DLD1 (cell line): ENCODE data around the gene RBM38.
"Not testable (repeated sequence)": the region's sequence is repeated elsewhere in the genome, so short reads cannot be mapped to it uniquely, and the experiment has no call there.

Experiments used
- in situ Hi-C: cut with HindIII; loops from 2 replicates; pipeline ENCODE4 v1.10.0; 2017; ENCODE audit warnings: low sequenced_read_pairs

RBM38 gene

GRCh38 chr20:57390604-57391438, at the start of gene RBM38:
TSS of gene RBM38 (plus strand) at chr20:57391396. CDS start at chr20:57391582, 186 bp downstream.
- in situ Hi-C loops = no loop called here

- in situ Hi-C loops = no loop called here
Observed at GRCh38 chr20:57341663-57342062, 49.5 kb upstream of the RBM38 start.

- in situ Hi-C loops = no loop called here
Observed at GRCh38 chr20:57342829-57343228, 48.4 kb upstream of the RBM38 start.

DNA sequence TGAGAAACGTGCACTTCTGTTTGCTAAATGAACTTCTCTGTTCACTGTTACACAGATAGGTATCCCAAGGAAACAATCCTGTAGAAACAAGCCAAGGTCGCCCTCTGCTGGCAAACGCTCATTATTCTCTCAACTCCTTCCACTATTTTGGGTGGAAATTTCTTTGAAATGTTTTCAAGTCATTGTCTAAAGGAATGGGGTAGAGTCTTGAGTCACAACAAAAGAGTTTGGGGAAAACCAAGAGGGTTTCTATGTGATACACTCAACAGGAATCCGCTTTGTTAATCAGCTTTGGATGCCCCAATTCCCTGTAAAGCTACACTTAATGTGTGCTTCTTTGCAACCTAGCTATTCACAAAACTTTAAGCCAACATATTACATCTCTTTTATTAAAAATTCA, 44.7 kb upstream of the RBM38 start:
- in situ Hi-C loops = no loop called here

DNA sequence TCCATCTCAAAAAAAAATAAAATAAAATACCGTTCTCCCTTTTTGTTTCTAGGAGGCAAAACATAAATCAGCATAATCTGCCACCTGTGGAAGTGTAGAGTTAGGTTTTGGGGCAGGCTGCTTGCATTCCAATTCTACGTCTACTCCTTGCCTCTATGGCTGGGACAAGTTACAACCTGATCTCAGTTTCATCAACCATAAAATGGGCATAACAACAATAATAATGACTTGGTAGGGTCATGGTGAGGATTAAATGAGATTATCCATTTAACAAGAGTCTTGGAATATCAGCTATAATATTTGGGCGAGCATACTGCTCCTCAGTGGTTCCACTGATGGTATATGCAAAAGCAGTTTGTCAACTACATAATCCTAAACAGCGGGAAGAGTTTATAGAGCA, 43.8 kb upstream of the RBM38 start:
- in situ Hi-C loops = no loop called here

DNA sequence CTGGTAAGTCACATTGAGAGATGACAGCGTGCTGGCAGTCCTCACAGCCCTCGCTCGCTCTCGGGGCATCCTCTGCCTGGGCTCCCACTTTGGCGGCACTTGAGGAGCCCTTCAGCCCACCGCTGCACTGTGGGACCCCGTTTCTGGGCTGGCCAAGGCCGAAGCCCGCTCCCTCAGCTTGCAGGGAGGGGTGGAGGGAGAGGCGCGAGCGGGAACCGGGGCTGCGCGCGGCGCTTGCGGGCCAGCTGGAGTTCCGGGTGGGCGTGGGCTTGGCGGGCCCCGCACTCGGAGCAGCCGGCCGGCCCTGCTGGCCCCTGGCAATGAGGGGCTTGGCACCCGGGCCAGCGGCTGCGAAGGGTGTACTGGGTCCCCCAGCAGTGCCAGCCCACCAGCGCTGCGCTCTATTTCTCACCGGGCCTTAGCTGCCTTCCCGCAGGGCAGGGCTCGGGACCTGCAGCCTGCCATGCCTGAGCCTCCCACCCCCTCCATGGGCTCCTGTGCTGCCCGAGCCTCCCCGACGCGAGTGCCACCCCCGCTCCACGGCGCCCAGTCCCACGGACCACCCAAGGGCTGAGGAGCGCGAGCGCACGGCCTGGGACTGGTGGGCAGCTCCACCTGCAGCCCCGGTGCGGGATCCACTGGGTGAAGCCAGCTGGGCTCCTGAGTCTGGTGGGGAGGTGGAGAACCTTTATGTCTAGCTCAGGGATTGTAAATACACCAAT, 42.8 kb upstream of the RBM38 start:
- in situ Hi-C loops = not testable (repeated sequence)

- in situ Hi-C loops = not testable (repeated sequence)
Observed at GRCh38 chr20:57348922-57349574, 42.1 kb upstream of the RBM38 start.

DNA sequence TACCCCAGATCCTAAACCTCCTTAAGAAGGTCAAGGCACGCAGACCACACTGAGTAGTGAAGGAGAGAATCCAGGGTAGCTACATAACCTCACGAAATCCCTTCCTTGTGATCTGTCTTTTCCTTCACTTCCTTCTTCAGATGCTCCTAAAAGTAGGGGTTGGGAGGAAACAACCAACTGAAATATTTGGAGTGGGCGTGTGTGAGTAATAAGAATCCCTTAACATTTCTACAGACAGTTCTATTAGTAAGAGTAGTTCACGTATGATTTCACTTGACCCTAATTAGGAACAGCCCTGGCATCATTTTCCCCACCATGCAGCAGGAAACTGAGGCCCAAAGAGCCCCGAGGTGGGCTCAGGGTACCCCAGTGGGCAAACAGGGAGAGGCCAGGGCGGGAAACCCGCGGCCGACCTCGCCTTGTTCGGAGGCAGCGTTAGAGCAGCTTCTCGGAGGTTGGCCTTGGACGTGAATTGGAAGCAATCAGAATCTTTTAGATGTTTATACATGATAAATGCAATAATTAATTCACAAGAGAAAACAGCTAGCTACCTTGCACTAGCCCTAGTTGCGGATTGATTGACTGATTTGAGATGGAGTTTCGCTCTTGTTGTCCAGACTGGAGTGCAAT, 41.0 kb upstream of the RBM38 start:
- in situ Hi-C loops = no loop called here

GRCh38 chr20:57350726-57351041, 40.5 kb upstream of the RBM38 start:
- in situ Hi-C loops = not testable (repeated sequence)

GRCh38 chr20:57351042-57351783, 40.0 kb upstream of the RBM38 start, which contains the start of gene RAE1:
TSS of gene RAE1 (plus strand) at chr20:57351255. CDS start at chr20:57354039, 2,784 bp downstream.
- in situ Hi-C loops = no loop called here

DNA sequence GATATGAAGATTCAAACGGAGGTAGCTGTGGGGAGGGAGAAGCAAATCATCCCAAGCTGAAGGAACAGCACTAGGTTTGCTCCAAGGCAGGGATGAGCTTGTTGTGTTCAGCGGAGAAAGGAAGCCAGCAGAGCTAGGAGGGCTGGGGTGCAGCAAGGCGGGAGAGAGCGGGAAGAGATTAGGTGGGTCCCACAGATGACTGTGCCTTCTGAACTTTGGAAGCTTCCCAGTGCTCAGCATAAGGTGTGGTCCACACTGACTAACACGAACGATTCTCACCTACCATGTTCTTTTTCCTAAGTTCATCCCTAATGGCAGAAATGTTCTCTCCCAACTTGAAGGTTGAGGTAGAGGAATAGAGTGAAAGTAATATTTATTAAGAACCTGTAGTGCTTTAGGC, 38.9 kb upstream of the RBM38 start:
- in situ Hi-C loops = no loop called here

GRCh38 chr20:57353351-57353750, 37.8 kb upstream of the RBM38 start:
- in situ Hi-C loops = no loop called here

- in situ Hi-C loops = no loop called here
Observed at GRCh38 chr20:57361517-57361916, 29.7 kb upstream of the RBM38 start.

DNA sequence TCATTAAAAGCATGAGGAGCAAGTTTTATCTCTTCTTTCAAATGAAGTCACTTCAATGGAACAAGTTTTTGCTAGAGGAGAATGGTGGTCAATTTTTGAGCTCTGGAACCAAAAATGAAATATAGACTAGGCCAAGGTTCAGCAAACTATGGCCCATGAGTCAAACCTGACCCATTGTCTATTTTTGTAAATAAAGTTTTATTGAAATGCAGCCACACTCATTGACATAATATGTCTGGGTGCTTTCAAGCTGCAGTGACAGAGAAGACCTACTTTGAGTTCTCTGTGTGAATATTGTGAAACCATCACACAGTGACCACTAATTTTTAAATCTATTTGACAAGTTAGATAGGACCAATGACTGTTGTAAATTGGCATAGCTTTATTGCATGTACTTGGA, 26.7 kb upstream of the RBM38 start:
- in situ Hi-C loops = no loop called here

DNA sequence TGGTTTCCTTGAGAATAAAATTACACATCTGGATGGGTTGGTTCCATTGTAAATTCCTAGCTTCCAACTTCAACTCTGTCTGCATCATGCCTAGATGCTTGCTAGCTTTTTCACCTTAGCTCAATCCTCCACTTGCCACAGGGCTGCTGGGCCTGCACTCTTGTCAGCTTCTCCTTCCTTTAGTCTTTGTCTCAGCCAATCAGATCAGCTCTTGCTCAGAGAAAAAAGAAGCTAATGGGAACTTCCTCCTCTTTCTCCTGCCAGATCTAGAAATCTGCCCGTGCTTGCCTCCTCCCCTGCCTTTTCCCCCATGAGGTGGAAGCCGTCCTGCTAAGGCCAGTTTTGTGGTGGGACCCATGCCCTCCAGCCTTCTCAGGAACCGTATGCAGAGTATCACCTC, 21.6 kb upstream of the RBM38 start:
- in situ Hi-C loops = no loop called here

DNA sequence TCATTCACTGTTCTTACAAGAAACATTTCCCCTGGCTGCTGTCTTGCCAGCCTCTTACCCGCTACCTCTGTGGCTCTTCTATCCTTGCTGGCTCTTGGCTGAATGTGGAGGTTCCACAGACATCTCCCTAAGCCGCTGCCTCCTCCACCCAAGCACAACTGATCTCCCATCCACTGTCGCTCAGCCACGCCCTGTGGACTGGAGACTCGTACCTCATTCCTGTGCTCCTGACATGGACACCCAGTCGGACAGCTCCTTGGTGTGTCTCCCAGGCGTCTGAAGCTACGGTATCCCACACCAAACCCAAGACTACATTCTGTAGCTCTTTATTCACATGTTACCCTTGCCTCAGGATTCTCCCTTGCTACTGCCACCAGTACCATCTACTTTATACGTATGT, 20.9 kb upstream of the RBM38 start:
- in situ Hi-C loops = loop anchor here (10.0 kb wide), 1 partner anchor 144 kb away; no protein-coding TSS in a partner anchor

GRCh38 chr20:57371363-57371762, 19.8 kb upstream of the RBM38 start:
- in situ Hi-C loops = loop anchor here (10.0 kb wide), 1 partner anchor 143 kb away; no protein-coding TSS in a partner anchor

- in situ Hi-C loops = loop anchor here (10.0 kb wide), 1 partner anchor 143 kb away; no protein-coding TSS in a partner anchor
Observed at GRCh38 chr20:57372157-57372556, 19.0 kb upstream of the RBM38 start.

DNA sequence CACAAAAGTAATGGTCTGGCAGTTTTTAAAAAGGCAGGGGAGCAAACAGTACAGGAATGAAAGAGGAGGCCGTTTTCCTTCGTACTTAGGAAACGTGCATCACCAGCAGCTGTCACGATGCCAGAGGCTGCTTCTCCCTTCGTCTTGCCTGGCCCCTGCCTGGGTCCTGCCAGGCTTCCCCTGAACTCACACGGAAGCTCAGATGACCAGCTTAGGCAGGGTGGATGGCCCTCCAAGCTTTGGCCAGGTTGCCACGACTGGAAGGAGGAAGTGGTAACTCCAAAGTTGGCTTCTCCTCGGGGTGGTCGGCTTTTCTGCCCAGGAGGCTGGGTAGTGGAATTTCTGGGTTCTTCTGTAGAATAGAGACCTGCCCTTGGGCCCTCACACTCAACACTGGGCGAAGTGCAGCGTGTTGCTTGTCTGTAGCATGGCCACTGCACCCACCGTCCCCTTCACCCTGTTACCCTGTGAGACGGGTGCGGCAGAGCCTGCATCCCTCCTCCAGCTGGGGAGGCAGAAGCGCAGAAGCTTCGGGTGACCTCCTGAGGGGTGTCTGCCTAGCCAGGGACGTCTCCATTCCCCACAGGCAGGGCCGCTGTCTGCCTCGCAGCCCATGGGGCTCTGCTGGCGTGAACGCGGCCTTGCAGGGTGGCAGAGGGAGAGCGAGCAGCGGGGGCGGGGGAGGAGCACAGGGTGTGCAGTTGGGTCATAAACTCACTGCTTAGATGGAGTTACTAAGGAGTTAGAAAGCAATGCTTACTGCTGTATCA, 18.4 kb upstream of the RBM38 start:
- in situ Hi-C loops = loop anchor here (10.0 kb wide), 1 partner anchor 142 kb away; no protein-coding TSS in a partner anchor
